K562 (cell line): ENCODE data around the gene LMAN2. TPM values are rescaled to one million over a fixed set of nuclear protein-coding genes. Genes with fewer than 3 reads are reported as not detected.

Experiments used
- CEBPG ChIP-seq, 3 experiments: fragments of 200-800 bp in 1 of 3; sonication (Bioruptor generic) in 1 of 3; sonication (generic) in 1 of 3; formaldehyde crosslinking in 1 of 3; IDR thresholded peaks in 2 of 3; conservative IDR thresholded peaks in 1 of 3; 2 replicates each; pipeline versions ENCODE4 v1.6.1 to v1.8.0; 2016 to 2022; ENCODE audit warnings: missing compliant biosample characterization in 2 of 3, missing genetic modification characterization in 2 of 3, mild to moderate bottlenecking in 1 of 3, missing genetic modification reagents in 1 of 3
- KAT7 ChIP-seq: sonication (generic); formaldehyde crosslinking; IDR thresholded peaks from 2 replicates; pipeline ENCODE4 v1.8.0; 2022; ENCODE audit warnings: missing genetic modification reagents, mild to moderate bottlenecking, borderline replicate concordance
- MYNN ChIP-seq, 2 experiments: sonication (generic); formaldehyde crosslinking in 1 of 2; IDR thresholded peaks; 2 replicates each; pipeline versions ENCODE4 v1.5.0 to v1.6.1; 2016 to 2020; ENCODE audit warnings: antibody characterized with exemption in 1 of 2, missing genetic modification reagents in 1 of 2
- RREB1 ChIP-seq: fragments of 250-450 bp; sonication (Bioruptor Pico); IDR thresholded peaks from 2 replicates; pipeline ENCODE4 v1.4.0; 2020
- SMARCA5 ChIP-seq: fragments of 450-650 bp; IDR thresholded peaks from 2 replicates; pipeline ENCODE4 v1.6.1; 2016
- SMARCE1 ChIP-seq: fragments of 450-650 bp; IDR thresholded peaks from 2 replicates; pipeline ENCODE4 v1.7.1; 2016; ENCODE audit warnings: mild to moderate bottlenecking
- STAT5B ChIP-seq: fragments of 250-450 bp; sonication (Bioruptor Pico); IDR thresholded peaks from 2 replicates; pipeline ENCODE4 v1.8.0; 2021; ENCODE audit warnings: mild to moderate bottlenecking, inconsistent platforms
- YBX1 ChIP-seq: fragments of 450-650 bp; IDR thresholded peaks from 2 replicates; pipeline ENCODE4 v1.7.1; 2016; ENCODE audit warnings: mild to moderate bottlenecking
- ZBTB2 ChIP-seq: fragments of 450-650 bp; IDR thresholded peaks from 2 replicates; pipeline ENCODE4 v1.6.1; 2016; ENCODE audit warnings: antibody characterized with exemption
- ZNF146 ChIP-seq: IDR thresholded peaks from one replicate; pipeline ENCODE4 v1.6.1; 2018; ENCODE audit warnings: missing compliant biosample characterization; ENCODE audit not compliant: unreplicated experiment
- ZNF274 ChIP-seq: IDR thresholded peaks from 2 replicates; pipeline ENCODE4 v1.6.1; 2011; ENCODE audit warnings: low read depth, mild to moderate bottlenecking, low read length, moderate library complexity, borderline replicate concordance
- polyA plus RNA-seq, 8 experiments: library from polyadenylated mRNA; depleted of rRNA in 4 of 8; stranded (reverse) in 5 of 8; unstranded in 3 of 8; fragments of >200 nt; fragmentation: Nextera tagmentation in 2 of 8; fragmentation: Illumina TruSeq in 1 of 8; extraction: Ambion mirVana in 2 of 8; extraction: Trizol in 1 of 8; gene quantifications; 2 replicates each; pipeline versions ENCODE4 v1.2.1 to v1.2.3, GENCODE V29; 2011 to 2014; ENCODE audit warnings: inconsistent platforms in 1 of 8, missing spikeins in 1 of 8
- total RNA-seq, 7 experiments: library from RNA; depleted of rRNA in 6 of 7; stranded (reverse); fragments of >200 nt in 6 of 7; fragmentation: Illumina TruSeq in 2 of 7; extraction: Trizol in 2 of 7; gene quantifications; 2 replicates each; pipeline versions ENCODE4 v1.2.1 to v1.2.3, GENCODE V29; 2011 to 2021; ENCODE audit warnings: low replicate concordance in 1 of 7
- TF ChIP-seq, protein P1 (sequence below): fragments of 250-450 bp; sonication (Bioruptor Pico); IDR thresholded peaks from 2 replicates; pipeline ENCODE4 v1.5.0; 2022; ENCODE audit warnings: mild to moderate bottlenecking
- TF ChIP-seq, protein P2 (sequence below), 2 experiments: fragments of 150-350 bp in 1 of 2; IDR thresholded peaks; 2 replicates each; pipeline ENCODE4 v1.6.1; 2012 to 2016; ENCODE audit warnings: low read depth in 2 of 2, low read length in 2 of 2, mild to moderate bottlenecking in 1 of 2, moderate library complexity in 1 of 2

Gene LMAN2
- total and polyA plus RNA-seq, 9 of the 15 experiments (the other 6 are each of a cell fraction or from before 2014, with no cell fraction given), result 2.7 to 254 (median 136) TPM

- TF ChIP-seq, protein P1, sequence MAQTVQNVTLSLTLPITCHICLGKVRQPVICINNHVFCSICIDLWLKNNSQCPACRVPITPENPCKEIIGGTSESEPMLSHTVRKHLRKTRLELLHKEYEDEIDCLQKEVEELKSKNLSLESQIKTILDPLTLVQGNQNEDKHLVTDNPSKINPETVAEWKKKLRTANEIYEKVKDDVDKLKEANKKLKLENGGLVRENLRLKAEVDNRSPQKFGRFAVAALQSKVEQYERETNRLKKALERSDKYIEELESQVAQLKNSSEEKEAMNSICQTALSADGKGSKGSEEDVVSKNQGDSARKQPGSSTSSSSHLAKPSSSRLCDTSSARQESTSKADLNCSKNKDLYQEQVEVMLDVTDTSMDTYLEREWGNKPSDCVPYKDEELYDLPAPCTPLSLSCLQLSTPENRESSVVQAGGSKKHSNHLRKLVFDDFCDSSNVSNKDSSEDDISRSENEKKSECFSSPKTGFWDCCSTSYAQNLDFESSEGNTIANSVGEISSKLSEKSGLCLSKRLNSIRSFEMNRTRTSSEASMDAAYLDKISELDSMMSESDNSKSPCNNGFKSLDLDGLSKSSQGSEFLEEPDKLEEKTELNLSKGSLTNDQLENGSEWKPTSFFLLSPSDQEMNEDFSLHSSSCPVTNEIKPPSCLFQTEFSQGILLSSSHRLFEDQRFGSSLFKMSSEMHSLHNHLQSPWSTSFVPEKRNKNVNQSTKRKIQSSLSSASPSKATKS (CRISPR knock-in tag), result no peak
- TF ChIP-seq YBX1, result no peak
- 0 out of 2 replicates have a peak, but pooled peaks have one; percentile 39 for TF ChIP-seq ZBTB2
- TF ChIP-seq STAT5B (CRISPR knock-in tag), result no peak
- TF ChIP-seq, protein P2, sequence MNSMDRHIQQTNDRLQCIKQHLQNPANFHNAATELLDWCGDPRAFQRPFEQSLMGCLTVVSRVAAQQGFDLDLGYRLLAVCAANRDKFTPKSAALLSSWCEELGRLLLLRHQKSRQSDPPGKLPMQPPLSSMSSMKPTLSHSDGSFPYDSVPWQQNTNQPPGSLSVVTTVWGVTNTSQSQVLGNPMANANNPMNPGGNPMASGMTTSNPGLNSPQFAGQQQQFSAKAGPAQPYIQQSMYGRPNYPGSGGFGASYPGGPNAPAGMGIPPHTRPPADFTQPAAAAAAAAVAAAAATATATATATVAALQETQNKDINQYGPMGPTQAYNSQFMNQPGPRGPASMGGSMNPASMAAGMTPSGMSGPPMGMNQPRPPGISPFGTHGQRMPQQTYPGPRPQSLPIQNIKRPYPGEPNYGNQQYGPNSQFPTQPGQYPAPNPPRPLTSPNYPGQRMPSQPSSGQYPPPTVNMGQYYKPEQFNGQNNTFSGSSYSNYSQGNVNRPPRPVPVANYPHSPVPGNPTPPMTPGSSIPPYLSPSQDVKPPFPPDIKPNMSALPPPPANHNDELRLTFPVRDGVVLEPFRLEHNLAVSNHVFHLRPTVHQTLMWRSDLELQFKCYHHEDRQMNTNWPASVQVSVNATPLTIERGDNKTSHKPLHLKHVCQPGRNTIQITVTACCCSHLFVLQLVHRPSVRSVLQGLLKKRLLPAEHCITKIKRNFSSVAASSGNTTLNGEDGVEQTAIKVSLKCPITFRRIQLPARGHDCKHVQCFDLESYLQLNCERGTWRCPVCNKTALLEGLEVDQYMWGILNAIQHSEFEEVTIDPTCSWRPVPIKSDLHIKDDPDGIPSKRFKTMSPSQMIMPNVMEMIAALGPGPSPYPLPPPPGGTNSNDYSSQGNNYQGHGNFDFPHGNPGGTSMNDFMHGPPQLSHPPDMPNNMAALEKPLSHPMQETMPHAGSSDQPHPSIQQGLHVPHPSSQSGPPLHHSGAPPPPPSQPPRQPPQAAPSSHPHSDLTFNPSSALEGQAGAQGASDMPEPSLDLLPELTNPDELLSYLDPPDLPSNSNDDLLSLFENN (IDR thresholded peaks at IDR 0.05; ENCODE audit: low read depth in 2 of 2, low read length in 2 of 2), result peak in 1 of 2 experiments; percentile 52; a peak in 1 of 4 replicates
- TF ChIP-seq SMARCE1, result peak; percentile 71; the same call in 1 of the 2 replicates
- no peak for TF ChIP-seq ZNF146 (CRISPR knock-in tag)
- TF ChIP-seq RREB1 (CRISPR knock-in tag), result no peak
- no peak for TF ChIP-seq CEBPG (CRISPR knock-in tag; IDR thresholded peaks at IDR 0.05)
- no peak for TF ChIP-seq CEBPG (tag; conservative IDR thresholded peaks at IDR 0.05 in 1 of 2, IDR thresholded peaks at IDR 0.05 in 1 of 2)
- TF ChIP-seq KAT7 (CRISPR knock-in tag), result no peak; the same call in 1 of the 2 replicates
- no peak for TF ChIP-seq SMARCA5
- TF ChIP-seq ZNF274, result no peak
- TF ChIP-seq MYNN (IDR thresholded peaks at IDR 0.05), result 0 out of 2 replicates have a peak, but pooled peaks have one; percentile 16
- no peak for TF ChIP-seq MYNN (CRISPR knock-in tag; IDR thresholded peaks at IDR 0.05)
These were observed 15.3 kb upstream of the LMAN2 start (continued) for GRCh38 chr5:177366528-177367322.
